IPS-NIHi11 (cell line): ENCODE measurements around the gene EEPD1.

Source experiments
- DNase-seq: peaks from one replicate; pipeline ENCODE4 v3.0.0; 2012; ENCODE audit warnings: mixed read lengths, low spot score

The EEPD1 gene

DNA sequence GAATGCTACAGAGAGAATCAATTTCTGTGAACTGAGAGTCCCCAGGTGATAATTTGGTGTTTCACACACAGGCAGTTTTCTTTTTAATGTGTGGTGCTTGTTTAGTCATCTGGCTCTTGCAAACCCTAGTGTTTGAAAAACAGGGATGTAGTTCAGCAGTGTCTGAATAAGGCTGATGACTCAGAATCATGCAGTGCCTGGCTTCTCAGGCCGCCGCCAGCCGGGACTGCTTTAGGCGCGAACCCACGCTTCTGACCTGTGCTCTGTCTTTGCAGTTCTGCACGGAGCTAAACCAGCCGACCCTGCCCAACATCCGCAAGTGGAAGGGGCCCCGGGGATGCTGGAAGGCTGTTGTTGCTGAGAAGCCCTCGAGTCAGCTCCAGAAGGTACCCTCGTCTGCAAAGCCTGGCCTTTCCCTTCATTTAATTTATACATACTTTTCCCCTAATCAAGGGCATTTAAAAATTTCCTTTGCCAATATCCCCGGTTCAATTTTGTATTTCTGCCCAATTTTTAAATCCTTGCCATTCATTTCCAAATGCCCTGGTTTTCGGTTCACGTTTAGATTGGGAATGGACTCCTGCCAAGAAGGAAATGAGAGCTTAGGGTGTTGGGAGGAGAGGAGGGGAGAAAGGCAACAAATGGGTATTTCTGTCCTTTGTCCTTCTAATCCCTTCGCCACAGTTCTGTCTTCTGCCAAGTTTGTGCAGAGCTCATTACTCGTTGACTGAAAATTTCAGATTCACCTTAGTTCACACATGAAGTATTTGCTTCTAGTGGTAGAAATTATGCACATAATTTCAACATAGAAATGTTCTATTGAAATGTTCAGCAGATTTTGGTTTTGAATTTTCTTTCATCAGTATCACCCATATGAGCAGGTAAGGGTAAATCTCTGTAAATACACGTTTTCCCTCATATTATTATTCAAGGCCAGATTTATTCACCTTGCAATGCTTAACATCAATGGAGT is 128.1 kb downstream of the EEPD1 start:
- peak; percentile 52 for DNase-seq

DNA sequence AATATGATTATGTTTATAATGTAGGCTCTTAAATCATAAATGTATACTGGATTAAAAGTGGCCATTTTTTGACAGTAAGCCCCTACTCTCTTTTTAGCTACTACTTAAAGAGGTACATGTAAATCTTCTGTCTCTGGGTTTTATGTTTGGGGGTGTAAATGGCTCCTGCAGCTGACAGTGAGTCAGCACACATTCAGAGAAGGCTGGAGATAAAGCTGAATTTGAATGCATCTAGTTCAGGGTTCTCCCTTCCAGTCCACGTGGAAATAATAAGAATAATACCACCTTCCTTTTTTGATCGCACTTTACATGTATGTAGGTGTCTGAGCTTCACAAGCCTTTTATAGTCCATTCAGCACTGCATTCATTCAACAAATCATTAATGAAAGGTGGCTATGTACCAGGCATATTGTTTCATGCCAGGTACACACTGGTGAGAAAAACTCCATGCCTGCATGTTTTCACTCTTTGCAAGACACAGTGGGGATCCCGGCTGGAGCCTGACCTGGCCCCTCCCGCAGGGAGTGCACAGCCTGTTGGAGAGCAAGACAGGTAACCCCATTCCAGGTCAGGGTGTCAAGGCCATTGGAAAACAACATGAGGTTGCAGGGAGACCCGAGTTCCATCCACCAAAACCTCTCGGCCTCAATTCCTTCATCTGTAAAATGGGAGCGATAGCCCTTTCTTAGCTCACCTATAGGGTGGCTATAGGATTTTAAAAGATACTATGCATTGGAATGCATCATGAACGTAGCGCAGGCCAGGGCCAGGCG is 129.1 kb downstream of the EEPD1 start:
- DNase-seq: no peak

GRCh38 chr7:36283181-36283580 is 130.1 kb downstream of the EEPD1 start:
- no peak for DNase-seq

- DNase-seq: no peak
Observed at GRCh38 chr7:36283711-36284130, 130.7 kb downstream of the EEPD1 start.

DNA sequence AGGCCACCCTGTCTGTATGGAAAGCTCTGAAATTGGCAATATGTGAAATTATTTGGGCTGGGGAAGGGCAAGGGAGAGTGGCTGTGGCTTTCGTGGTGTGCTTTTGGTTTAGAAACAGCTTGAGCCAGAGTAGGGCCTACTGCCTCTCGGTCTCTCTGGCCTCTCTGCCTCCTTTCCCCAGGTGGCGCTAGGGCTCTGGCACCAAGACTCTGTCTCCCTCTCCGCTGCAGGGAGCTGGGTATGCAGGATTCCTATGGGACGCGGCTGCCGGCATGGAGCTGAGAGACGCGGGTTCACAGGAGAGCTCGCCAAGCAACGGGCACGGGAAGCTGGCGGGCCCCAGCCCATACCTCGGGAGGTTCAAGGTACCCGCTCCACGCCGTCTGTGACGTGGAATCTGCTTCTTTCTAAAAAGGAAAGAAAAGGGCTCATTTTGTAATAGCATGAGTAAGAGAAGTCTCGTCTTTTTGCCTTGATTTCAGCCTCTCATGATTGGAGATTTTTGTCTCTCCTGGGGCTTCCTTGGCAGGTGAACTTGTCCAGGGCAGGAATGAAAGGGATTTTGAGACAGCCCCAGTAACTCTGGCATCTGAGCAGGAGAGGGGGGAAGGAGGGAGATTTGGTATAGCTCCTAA is 131.5 kb downstream of the EEPD1 start:
- DNase-seq: no peak

GRCh38 chr7:36285276-36285675 is 132.2 kb downstream of the EEPD1 start:
- DNase-seq: no peak

GRCh38 chr7:36286226-36286625 is 133.2 kb downstream of the EEPD1 start:
- no peak for DNase-seq

GRCh38 chr7:36286688-36287087 is 133.6 kb downstream of the EEPD1 start:
- no peak for DNase-seq

GRCh38 chr7:36287371-36288241 is 134.6 kb downstream of the EEPD1 start:
- no peak for DNase-seq

- DNase-seq: no peak
Observed at GRCh38 chr7:36288501-36288900, 135.4 kb downstream of the EEPD1 start.

- no peak for DNase-seq
Observed at GRCh38 chr7:36289833-36290661, 137.0 kb downstream of the EEPD1 start.

DNA sequence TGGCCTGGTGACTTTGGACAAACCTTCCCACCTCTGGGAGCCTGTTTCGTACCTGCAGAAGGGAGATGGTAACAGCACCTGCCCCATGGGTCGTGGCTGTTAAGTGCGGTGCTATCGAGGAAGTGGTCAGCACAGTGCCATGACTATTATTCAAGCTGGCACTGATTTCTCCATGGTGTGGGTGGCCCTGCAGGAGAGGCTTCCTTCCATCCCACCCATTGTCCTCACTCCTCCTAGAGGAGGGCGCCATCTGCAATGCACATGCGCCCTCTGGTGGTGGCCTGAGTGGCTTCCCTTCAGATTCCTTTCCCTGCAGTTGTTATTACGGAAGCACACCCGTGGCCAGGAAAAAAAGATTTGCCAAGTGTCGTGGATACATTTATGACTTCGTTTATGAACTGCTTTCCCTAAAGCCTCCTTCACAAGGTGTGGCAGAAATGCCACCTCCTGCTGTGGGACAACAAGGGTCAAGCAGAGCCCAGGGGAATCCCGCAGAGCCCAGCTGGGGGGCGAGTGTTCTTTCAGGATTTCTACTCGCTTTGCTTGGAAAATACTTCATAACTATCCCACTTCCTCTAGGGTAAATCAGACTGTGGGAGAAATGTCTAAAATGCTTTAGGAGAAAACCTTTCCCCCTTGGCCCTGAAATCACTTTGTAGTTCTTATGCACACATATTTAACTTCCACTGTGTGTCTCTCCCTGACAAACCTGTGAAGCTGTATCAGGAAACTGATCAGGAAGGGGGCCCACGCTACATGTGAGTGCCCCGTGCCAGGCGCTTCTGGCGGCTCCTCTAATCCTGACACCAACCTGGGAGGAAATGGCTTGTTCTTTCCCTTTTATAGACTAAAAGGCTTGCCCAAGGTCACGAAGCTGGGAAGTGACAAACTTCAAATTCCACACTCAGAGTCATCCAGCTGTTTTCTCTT is 138.6 kb downstream of the EEPD1 start:
- peak; percentile 82 for DNase-seq

- no peak for DNase-seq
Observed at GRCh38 chr7:36295090-36295489, 142.0 kb downstream of the EEPD1 start.

GRCh38 chr7:36296284-36296683 is 143.2 kb downstream of the EEPD1 start:
- DNase-seq: no peak

DNA sequence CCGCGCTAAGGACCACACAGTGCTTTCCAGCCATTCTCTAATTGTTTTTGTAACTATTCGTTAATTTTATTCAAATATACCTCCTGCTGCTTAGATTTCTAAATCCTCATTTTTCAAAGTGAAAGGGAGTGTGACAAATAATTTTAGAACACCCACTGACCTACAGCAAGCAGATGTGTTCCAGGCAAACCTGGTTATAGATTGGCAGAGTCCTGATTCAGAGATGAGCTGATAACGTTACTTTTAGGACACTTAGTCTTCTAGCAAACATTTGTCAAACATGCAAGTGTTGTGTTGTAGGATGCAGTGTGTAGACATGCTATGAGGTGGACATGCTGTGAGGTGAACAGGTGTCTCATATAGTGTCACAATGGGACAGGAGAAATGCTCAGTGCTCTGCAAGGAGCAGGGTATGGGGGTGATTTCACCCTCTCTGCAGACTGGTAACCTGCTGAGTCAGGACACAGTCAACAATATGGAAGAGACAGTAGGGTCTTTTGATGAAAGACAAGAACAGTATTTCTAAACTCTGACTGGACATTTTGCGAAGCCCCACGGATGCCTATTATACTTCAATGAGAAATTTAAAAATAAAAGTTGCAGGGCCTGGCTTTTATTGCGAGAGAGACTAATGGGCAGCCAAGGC is 144.4 kb downstream of the EEPD1 start:
- no peak for DNase-seq

DNA sequence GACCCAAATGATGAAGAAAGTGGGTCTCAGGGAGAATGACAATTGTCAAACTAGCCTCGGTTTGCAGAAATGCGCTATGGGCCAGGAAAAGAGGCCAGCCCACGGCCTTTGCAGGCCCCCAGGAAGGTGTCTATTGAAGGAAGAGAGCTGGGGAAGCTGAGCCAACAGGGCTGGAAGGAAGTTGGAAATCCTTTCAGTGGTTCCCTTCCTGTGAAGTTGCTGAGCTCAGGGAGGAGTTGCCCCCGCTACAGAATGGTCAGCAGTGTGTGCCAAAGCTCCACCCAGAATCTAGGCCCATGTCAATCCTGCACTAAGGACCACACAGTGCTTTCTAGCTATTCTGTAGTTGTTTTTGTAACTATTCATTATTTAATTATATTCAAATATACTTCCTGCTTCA is 145.1 kb downstream of the EEPD1 start:
- DNase-seq: no peak

DNA sequence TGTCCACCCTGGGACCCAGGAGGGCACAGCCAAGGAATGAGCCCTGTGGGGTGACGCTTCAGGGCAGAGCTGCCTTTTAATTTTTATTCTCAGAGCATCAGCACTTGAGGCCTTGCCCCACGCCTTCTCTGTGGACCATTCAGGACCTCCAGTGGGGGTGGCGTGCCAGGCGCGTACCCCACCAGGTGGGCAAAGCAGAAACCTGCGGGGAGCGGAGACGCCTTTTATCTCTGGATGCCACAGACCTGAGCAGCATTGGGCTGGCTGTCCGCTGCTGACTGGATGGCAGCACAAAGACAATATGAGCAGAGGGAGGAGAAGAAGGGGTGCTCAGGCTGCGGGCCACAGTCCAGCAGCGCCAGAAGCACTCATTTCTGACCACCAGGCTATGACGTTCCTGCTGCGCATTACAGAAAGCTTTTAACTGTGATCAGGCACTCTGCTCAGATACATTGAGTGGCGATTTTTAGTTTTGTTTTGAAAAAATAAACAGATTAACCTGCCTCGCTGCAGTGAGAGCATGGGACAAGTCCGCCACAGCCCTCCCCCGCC is 146.2 kb downstream of the EEPD1 start:
- no peak for DNase-seq

- DNase-seq: peak; percentile 36
Observed at GRCh38 chr7:36299823-36300341, 146.8 kb downstream of the EEPD1 start.
